Activated CD8-positive, alpha-beta memory T cell treated with anti-CD3 and anti-CD28 coated beads, Interleukin-2, amount 50 U/mL, for 24 hours (primary cell): Measurements from ENCODE around the gene MBP.

Experiments
- DNase-seq: peaks from one replicate; pipeline ENCODE4 v3.0.0-alpha.2; 2020; ENCODE audit errors: extremely low read depth

Gene MBP

GRCh38 chr18:77133835-77134496 lies 1.4 kb upstream of the MBP start:
- DNase-seq: no peak

GRCh38 chr18:77133051-77133834 lies 660 bp upstream of the MBP start:
- DNase-seq: no peak

GRCh38 chr18:77131652-77132368 lies 773 bp downstream of the MBP start:
- DNase-seq: no peak

- no peak for DNase-seq
Measured at GRCh38 chr18:77131100-77131651, 1.4 kb downstream of the MBP start.

GRCh38 chr18:77130229-77131099 lies 2.1 kb downstream of the MBP start:
- no peak for DNase-seq

- no peak for DNase-seq
Measured at GRCh38 chr18:77129150-77129551, 3.4 kb downstream of the MBP start.

- no peak for DNase-seq
Measured at GRCh38 chr18:77127769-77128671, 4.6 kb downstream of the MBP start.

- DNase-seq: no peak
Measured at GRCh38 chr18:77124452-77124922, 8.1 kb downstream of the MBP start.

- no peak for DNase-seq
Measured at GRCh38 chr18:77123320-77124231, 9.0 kb downstream of the MBP start.

GRCh38 chr18:77121523-77121922 lies 11.1 kb downstream of the MBP start:
- DNase-seq: no peak

- no peak for DNase-seq
Measured at GRCh38 chr18:77119851-77120491, 12.6 kb downstream of the MBP start.

- no peak for DNase-seq
Measured at GRCh38 chr18:77119101-77119850, 13.3 kb downstream of the MBP start.

GRCh38 chr18:77118256-77119090 lies 14.1 kb downstream of the MBP start:
- no peak for DNase-seq

GRCh38 chr18:77116201-77117080 lies 16.1 kb downstream of the MBP start:
- DNase-seq: no peak

GRCh38 chr18:77115192-77115953 lies 17.2 kb downstream of the MBP start:
- no peak for DNase-seq
